Upper lobe of right lung (tissue), 1 donor: ENCODE data around the gene TIPRL. TPM values are rescaled to one million over a fixed set of nuclear protein-coding genes. Genes with fewer than 3 reads are reported as not detected.

ENCODE experiments used
- ATAC-seq: fragments of 200-7000 bp; cut with Tn5 transposase; one replicate; pipeline ENCODE4 v1.9.1; 2020; ENCODE audit warnings: mild to moderate bottlenecking, moderate library complexity
- DNase-seq: peaks from one replicate; pipeline ENCODE4 v3.0.0-alpha.2; 2020
- H3K27ac ChIP-seq: fragments of 200-600 bp; one replicate; pipeline ENCODE4 v1.8.0; 2022
- H3K27me3 ChIP-seq: fragments of 200-600 bp; one replicate; pipeline ENCODE4 v1.8.0; 2022; ENCODE audit warnings: mild to moderate bottlenecking
- H3K36me3 ChIP-seq: fragments of 200-600 bp; one replicate; pipeline ENCODE4 v1.8.0; 2022
- H3K4me1 ChIP-seq: fragments of 200-600 bp; one replicate; pipeline ENCODE4 v1.8.0; 2022
- H3K4me3 ChIP-seq: fragments of 200-600 bp; one replicate; pipeline ENCODE4 v1.8.0; 2022; ENCODE audit warnings: mild to moderate bottlenecking
- H3K9me3 ChIP-seq: fragments of 200-600 bp; one replicate; pipeline ENCODE4 v1.8.0; 2022
- CTCF ChIP-seq: fragments of 200-600 bp; IDR thresholded peaks from one replicate; pipeline ENCODE4 v1.8.0; 2022; ENCODE audit warnings: antibody characterized with exemption
- intact Hi-C: fragments of 100-400 bp; cut with DNase I; formaldehyde crosslinking; loops from one replicate; pipeline ENCODE4 v1.11.0; 2022
- total RNA-seq: library from RNA; stranded (reverse); fragmentation: NEBNext Ultra II Directional; extraction: Animal tissue kit (Norgen Biotek cat#: 25700); gene quantifications from one replicate; pipeline ENCODE4 v1.2.1, GENCODE V29; 2021
- donor health status: DM: no; HTN: yes; CAD: no; lungs with severe emphysema.

TIPRL gene
- total RNA-seq, 1 donor from 2014 or later = 26.9 TPM

DNA sequence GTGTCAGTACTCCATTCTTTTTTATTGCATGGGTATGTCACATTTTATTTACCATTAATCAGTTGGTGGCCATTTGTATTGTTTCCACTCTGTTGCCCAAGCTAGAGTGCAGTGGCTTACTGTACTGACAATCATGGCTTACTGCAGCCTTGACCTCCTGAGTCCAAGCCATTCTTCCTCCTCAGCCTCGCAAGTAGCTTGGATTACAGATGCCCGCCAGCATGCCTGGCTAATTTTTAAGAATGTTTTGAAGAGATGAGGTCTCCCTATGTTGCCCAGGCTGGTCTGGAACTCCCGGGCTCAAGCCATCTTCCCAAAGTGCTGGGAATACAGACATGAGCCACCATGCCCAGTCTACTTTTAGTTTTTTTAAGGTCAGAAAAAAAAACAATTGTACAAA lies 46.2 kb downstream of the TIPRL start:
- Histone ChIP-seq H3K27me3 (no peaks in the 10 kb centered on the region), H3K4me3 (peak overlapping the region; percentile 100), H3K36me3 (no peaks in the 10 kb centered on the region), H3K4me1 (peaks cover 30% of the 10 kb centered on the region), H3K27ac (peak overlapping the region; percentile 97), H3K9me3 (no peaks in the 10 kb centered on the region)
- DNase-seq (no peak), ATAC-seq (no peak)
- intact Hi-C loops = no loop called here
- no peak for TF ChIP-seq CTCF

GRCh38 chr1:168225476-168226190 lies 46.9 kb downstream of the TIPRL start, which contains the start of gene SFT2D2:
SFT2D2 (plus strand) TSS chr1:168226004; CDS start chr1:168226080, 76 bp downstream.
- Histone ChIP-seq H3K27ac (peak within 1 kb of the TSS; percentile 97), H3K9me3 (no peaks in the 10 kb centered on the region), H3K36me3 (no peaks in the 10 kb centered on the region), H3K4me1 (peaks cover 36% of the 10 kb centered on the region), H3K27me3 (no peaks in the 10 kb centered on the region), H3K4me3 (peak within 1 kb of the TSS; percentile 100)
- intact Hi-C loops = no loop called here
- ATAC-seq (peak; percentile 98), DNase-seq (peak; percentile 93)
- no peak for TF ChIP-seq CTCF

DNA sequence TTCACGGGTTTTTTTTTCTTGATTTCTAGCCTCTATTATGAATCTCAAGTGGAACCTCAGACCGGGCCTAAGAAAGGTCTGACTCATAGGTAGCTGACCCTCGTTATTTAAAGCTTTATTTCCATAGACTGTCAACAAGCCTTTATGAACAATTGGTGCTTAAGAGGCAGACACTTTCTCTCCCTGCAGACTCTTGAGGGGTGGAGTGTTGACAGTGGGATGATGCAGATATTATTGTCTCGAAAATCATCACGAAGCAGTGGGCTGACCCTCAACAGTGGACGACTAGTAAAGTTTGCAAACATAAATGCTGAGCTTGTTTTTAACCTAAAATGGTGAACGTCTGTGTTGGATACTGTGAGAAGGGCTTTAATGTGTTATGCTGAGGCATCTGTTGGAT lies 48.9 kb downstream of the TIPRL start:
- peak overlapping the region; percentile 97 for H3K27ac ChIP-seq

GRCh38 chr1:168229893-168230292 lies 51.1 kb downstream of the TIPRL start:
- Histone ChIP-seq H3K4me1 (peaks cover 36% of the 10 kb centered on the region), H3K27ac (no peak overlapping the region), H3K9me3 (no peaks in the 10 kb centered on the region), H3K4me3 (no peak overlapping the region), H3K27me3 (no peaks in the 10 kb centered on the region), H3K36me3 (peaks cover 39% of the 10 kb centered on the region)
- ATAC-seq (no peak), DNase-seq (no peak)
- TF ChIP-seq CTCF = no peak
- intact Hi-C loops = no loop called here

More for the DNA sequence above, 48.9 kb downstream of the TIPRL start:
- Histone ChIP-seq H3K4me3 (peak overlapping the region; percentile 100), H3K4me1 (peaks cover 36% of the 10 kb centered on the region), H3K36me3 (peaks cover 16% of the 10 kb centered on the region), H3K27me3 (no peaks in the 10 kb centered on the region), H3K9me3 (no peaks in the 10 kb centered on the region)
- no peak for TF ChIP-seq CTCF
- no peak for ATAC-seq
- intact Hi-C loops = no loop called here
- no peak for DNase-seq

- H3K4me1 ChIP-seq = peaks cover 44% of the 10 kb centered on the region
- no peak overlapping the region for H3K4me3 ChIP-seq
- intact Hi-C loops = no loop called here
- H3K9me3 ChIP-seq = no peaks in the 10 kb centered on the region
- TF ChIP-seq CTCF = no peak
- no peaks in the 10 kb centered on the region for H3K27me3 ChIP-seq
- ATAC-seq (no peak), DNase-seq (no peak)
- no peak overlapping the region for H3K27ac ChIP-seq
- peaks cover 45% of the 10 kb centered on the region for H3K36me3 ChIP-seq
These were observed 51.9 kb downstream of the TIPRL start for GRCh38 chr1:168230709-168231108.
